Activated effector memory CD4-positive, alpha-beta T cell treated with Interleukin-2 at 50 U/mL for 16 hours (primary cell): Measurements from ENCODE around the gene DOCK3.
"Not testable (repeated sequence)": the region's sequence is repeated elsewhere in the genome, so short reads cannot be mapped to it uniquely, and the experiment has no call there.

ENCODE experiments used
- DNase-seq: peaks from one replicate; pipeline ENCODE4 v3.0.0-alpha.2; 2020

Gene DOCK3

DNA sequence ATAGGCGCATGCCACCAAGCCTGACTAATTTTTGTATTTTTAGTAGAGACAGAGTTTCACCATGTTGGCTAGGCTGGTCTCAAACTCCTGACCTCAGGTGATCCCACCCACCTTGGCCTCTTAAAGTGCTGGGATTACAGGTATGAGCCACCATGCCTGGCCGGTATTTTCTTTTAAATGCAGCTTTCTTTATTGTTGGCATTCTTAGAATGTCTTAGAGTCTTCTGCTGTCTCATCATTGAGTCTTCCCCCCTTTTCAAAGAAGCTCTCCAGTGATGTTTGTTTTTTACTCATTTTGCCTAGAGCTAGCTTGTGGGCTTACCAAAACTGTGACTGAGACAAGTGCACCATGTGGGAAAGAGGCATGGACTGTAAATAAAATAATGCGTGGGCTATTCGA lies 13.9 kb downstream of the DOCK3 start:
- not testable (repeated sequence) for DNase-seq

DNA sequence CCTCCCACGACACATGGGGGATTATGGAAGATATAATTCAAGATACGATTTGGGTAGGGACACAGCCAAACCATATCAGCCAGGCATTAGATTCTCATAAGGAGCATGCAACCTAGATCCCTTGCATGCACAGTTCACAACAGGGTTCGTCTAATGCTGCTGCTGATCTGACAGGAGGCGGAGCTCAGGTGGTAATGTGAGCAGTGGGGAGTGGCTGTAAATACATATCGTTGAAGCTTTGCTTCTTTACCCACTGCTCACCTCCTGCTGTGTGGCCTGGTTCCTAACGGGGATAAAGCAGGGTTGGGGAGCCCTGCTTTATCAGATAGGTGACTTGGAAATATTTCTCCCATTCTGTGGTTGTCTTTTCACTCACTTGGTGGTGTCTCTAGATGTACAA lies 14.8 kb downstream of the DOCK3 start:
- no peak for DNase-seq

DNA sequence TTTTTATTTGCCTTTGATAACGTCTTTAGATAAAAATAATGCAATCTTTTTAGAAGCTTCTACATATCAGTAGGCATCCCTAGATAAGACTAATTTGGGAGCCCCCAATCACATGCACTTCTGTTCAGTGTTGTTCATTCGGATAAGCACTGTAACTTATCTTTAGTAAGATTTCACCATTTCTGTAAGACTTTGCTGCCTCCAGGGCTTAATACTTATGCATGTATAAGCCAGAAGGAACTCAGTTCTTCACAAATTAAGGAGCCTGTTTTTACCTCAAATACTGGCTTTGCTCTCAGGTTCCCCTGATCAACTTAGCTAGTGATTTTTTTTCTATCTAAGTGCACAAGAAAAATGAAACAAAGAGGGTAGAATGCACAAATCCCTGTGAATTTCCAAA lies 20.3 kb downstream of the DOCK3 start:
- no peak for DNase-seq

DNA sequence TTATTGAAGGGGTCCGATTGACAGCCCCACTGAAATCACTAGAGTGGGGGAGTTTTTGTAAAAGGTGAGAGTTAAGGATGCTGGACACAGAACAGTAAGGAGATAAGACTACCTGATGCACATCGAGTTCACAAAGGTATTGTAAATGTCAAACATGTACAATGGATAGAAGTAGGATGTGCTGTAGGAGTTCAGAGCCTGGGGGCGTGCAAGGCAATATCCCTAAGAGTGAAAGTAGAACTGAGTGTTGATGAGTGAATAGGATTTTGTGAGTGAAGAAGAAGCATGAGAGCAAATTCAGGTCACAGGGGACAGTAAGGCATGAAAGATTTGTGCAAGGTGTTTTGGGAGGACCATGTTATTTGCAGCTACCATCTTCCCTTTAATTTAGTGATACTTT lies 21.5 kb downstream of the DOCK3 start:
- DNase-seq: no peak

DNA sequence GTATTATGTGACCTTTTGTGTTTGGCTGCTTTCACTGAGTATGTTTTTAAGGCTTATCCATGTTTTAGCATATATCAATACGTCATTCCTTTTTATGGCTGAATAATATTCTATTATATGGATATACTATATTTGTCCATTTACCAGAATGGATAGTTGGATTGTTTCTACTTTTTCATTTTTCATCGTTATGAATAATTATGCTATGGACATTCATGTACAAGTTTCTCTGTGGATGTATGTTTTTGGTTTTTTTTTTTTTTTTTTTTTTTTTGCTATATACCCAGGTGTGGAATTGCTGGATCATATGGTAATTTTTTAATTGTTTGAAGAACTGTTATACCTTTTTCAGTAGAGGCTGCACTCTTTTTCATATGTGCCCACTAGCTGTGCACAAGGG lies 23.5 kb downstream of the DOCK3 start:
- no peak for DNase-seq

DNA sequence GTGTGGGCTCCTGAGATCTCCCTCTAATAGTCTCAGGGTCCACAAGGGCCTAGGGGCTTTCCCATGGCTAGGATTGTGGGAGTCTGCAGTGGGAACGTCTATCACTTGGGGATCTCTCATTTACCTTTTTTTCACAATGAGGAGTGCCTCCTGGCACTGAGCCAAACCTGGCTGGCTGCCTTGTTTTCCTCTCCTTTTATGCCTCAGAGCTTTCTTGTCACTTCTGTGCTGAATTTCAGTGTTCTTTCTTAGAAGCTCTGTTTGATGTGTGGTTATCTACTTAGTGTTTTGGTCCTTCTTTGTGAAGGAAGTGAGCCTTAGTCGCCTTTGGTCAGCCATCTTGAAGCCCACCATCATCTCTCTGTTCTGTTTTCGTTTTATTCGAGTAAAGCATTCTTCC lies 33.9 kb downstream of the DOCK3 start:
- DNase-seq: no peak

DNA sequence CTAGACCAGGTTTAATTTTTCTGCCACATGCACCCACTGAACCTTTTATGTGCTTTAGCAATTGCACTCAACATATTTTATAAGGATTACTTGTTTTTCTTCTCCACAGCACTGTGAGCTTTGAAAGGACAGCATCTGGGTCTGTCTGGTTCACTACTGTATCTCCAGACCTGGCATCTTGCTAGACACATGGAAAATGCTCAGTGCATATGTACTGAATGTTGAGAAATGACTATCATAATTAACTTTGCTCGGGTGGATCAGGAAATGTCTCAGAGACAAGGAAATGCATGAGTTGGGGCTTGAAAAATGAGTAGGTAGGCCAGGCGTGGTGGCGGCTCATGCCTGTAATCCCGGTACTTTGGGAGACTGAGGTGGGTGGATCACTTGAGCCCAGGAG lies 40.2 kb downstream of the DOCK3 start:
- no peak for DNase-seq

DNA sequence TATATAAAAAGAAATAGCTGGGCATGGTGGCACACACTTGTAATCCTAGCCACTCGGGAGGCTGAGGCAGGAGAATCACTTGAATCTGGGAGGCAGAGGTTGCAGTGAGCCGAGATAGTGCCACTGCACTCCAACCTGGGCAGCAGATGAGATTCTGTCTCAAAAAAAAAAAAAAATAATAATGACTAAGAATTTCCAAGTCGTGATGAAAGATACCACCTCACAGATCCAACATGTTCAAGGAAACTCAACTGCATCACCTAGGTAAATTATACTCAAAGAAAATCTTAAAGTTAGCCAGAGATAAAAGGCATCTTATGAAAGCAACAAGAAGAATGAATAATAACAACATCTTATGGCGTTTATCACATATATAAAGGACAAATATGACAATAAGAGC lies 50.1 kb downstream of the DOCK3 start:
- no peak for DNase-seq

DNA sequence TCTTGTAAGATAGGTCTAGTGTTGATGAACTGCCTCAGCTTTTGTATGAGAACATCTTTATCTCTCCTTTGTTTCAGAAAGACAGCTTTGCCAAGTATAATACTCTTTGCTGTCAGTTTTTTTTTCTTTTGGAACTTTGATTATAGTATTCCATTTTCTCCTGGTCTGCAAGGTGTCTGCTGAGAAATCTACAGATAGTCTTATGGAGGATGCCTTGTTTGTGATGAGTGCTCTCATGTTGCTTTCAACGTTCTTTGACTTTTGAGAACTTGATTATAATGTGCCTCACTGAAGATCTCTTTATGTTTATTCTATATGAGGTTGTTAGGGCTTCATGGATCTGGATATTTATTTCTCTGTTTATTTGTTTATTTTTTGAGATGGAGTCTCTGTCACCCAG lies 60.3 kb downstream of the DOCK3 start:
- no peak for DNase-seq

DNA sequence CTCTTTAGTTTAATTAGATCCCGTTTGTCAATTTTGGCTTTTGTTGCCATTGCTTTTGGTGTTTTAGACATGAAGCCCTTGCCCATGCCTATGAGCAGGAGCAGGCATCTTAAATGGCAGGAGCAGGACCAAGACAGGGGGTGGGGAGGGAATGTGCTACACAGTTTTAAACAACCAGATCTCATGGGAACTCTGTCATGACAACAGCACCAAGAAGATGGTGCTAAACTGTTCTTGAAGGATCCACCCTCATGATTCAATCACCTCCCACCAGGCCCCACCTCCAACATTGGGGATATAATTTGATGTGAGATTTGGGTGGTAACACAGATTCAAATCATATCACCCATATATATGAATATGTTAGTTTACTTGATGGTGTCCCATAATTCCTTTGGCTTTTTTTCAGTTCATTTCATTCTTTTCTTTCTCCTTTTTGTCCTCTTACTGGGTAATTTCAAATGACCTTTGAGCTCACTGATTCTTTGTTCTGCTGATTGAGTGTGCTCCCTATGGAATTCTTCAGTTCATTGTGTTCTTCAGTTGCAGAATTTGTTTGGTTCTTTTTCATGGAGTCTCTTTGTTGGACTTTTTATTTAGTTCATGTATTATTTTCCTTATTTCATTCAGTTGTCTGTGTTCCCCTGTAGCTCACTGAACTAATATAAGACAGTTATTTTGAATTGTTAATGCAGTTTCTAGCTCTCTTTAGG lies 62.6 kb downstream of the DOCK3 start:
- DNase-seq: no peak

DNA sequence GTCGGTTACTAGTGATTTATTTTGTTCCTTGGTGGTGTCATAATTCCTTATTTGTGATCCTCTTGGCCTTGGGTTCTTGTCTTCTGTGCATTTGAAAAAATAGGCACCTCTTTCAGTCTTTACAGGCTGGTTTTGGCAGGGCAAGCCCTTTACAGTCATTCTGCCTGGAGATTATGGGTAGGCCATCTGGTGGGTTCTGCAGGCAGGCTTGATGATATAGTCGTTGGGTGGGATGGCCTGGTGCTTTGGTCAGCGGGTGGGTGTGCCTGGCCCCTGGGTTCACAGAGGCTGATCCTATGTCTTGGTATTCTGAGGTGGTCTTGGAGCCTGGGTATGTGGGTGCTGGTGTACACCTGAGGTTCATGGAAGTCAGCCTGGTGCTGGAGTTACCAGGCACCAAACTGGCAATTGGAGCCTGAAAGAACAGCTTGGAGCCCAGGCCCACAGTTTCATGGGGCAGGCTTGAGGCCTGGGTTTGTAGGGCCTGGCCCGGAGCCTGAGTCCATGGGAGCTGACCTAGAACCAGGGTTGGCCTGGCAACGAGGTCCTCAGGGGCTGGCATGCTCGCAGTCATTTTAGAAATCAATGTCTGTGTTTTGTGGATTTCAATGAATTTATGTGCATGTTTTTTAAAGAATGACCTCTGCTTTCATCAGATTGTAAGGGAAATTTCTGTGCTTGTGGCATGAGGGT lies 63.3 kb downstream of the DOCK3 start:
- DNase-seq: no peak

DNA sequence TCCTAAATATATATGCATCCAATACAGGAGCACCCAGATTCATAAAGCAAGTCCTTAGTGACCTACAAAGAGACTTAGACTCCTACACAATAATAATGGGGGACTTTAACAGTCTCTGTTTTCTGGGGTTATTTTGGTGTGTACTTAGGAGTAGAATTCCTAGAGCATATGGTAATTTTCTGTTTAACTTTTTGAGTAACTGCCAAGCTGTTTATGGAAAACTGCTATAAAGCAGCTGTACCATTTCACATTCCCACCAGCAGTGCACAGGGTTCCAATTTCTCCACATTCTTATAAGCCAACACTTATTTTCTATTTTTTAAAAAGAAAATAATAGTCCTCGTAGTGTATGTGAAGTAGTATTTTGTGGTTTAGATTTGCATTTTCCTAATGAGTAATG lies 68.9 kb downstream of the DOCK3 start:
- no peak for DNase-seq

DNA sequence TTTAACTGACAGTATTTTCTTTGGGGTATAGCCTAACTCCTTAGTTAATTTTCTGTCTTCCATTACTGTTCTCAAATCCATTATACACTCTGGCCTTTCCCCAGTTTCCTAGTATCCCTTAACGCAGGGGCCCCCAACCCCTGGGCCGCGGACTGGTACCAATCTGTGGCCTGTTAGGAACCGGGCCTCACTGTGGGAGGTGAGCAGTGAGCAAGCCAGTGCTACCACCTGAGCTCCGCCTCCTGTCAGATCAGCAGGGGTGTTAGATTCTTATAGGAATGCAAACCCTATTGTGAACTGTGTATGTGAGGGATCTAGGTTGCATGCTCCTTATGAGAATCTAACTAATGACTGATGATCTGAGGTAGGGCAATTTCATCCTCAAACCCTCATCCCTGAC lies 75.1 kb downstream of the DOCK3 start:
- DNase-seq: no peak

DNA sequence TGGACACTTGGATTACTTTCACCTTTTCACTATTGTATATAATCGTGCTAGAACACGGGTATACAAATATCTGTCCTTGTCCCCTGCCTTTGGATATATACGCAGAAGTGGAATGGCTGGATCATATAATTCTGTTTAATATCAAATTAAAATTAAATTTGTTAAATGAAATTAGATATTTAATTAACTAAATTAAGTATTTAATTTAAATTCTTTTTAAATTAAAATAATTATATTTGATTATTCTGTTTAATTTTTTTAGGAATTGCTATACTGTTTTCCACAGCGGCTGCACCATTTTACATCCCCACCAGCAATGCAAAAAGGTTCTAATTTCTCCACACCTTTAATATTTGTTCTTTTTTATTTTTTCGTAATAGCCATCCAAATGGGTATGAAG lies 84.3 kb downstream of the DOCK3 start:
- no peak for DNase-seq

DNA sequence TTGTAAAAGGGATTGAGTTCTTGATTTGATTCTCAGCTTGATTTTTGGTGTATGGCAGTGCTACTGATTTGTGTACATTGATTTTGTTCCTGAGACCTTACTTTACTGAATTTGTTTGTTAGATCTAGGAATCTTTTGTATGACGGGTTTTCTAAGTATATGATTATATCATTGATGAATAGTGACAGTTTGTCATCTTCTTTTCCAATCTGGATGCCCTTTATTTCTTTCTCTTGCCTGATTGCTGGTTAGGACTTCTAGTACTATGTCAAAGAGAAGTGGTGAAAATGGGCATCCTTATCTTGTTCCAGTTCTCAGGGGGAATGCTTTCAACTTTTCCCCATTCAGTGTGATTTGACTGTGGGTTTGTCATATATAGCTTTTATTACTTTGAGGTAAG lies 103.0 kb downstream of the DOCK3 start:
- DNase-seq: no peak

DNA sequence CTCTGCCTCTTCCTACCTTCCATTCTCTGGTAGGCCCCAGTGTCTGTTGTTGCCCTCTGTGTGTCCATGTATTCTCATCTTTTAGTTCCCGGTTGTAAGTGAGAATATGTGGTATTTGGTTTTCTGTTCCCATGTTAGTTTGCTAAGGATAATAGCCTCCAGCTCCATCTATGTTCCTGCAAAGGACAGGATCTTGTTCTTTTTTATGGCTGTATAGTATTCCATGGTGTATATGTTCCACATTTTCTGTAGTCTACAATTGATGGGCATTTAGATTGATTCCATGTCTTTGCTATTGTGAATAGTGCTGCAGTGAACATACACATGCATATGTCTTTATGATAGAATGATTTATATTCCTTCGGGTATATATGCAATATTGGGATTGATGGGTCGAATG lies 107.0 kb downstream of the DOCK3 start:
- DNase-seq: not testable (repeated sequence)

DNA sequence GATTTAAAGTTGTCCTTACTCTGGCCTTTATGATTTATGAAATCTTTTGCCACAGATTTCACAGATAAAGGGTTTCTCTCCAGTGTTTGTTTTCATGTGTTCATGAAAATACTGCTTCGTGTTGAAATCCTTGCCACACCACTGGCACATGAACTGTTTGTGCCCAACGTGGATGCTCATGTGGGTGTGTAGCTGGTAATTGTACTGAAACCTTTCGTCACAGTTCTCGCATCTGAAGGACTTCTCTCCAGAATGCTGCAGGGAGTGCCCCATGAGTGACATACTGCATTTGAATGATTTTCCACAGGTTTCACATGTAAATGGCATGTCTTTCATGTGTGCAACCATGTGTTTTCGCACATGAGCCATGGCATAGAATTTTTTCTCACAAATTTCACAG lies 111.9 kb downstream of the DOCK3 start:
- no peak for DNase-seq

DNA sequence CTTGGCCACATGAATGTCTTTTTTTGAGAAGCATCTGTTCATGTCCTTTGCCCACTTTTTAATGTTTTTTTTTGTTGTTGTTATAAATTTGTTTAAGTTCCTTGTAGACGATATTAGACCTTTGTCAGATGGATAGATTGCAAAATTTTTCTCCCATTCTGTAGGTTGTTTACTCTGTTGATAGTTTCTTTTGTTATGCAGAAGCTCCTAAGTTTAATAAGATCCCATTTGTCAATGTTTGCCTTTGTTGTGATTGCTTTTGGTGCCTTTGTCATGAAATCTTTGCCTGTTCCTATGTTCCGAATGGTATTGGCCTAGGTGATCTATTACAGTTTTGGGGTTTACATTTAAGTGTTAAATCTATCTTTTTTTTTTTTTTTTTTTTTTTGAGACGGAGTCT lies 116.2 kb downstream of the DOCK3 start:
- DNase-seq: not testable (repeated sequence)

DNA sequence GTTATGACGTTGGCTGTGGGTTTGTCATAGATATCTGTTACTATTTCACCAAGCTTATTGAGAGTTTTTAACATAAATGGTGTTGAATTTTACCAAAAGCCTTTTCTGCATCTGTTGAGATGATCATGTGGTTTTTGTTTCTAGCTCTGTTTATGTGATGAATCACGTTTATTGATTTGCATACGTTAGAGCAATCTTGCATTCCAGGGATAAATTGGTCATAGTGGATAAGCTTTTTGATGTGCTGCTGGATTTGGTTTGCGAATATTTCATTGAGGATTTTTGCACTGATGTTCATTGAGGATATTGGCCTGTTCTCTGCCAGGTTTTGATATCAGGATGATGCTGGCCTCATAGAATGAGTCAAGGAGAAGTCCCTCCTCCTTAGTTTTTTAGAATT lies 117.8 kb downstream of the DOCK3 start:
- DNase-seq: no peak

DNA sequence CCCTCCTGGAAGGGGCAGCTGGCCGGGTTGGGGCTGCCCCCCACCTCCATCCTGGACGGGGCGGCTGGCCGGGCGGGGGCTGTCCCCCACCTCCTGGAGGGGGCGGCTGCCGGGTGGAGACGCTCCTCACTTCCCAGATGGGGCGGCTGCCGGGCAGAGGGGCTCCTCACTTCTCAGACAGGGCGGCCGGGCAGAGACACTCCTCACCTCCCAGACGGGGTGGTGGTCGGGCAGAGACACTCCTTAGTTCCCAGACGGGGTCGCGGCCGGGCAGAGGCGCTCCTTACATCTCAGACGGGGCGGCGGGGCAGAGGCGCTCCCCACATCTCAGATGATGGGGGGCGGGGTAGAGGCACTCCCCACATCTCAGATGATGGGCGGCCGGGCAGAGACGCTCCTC lies 129.1 kb downstream of the DOCK3 start:
- DNase-seq: not testable (repeated sequence)

DNA sequence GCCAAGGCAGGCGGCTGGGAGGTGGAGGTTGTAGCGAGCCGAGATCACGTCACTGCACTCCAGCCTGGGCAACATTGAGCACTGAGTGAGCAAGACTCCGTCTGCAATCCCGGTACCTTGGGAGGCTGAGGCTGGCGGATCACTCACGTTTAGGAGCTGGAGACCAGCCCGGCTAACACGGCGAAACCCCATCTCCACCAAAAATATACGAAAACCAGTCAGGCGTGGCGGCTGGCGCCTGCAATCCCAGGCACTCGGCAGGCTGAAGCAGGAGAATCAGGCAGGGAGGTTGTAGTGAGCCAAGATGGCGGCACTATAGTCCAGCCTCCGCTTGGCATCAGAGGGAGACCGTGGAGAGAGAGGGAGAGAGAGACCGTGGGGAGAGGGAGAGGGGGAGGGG lies 129.6 kb downstream of the DOCK3 start:
- DNase-seq: not testable (repeated sequence)

DNA sequence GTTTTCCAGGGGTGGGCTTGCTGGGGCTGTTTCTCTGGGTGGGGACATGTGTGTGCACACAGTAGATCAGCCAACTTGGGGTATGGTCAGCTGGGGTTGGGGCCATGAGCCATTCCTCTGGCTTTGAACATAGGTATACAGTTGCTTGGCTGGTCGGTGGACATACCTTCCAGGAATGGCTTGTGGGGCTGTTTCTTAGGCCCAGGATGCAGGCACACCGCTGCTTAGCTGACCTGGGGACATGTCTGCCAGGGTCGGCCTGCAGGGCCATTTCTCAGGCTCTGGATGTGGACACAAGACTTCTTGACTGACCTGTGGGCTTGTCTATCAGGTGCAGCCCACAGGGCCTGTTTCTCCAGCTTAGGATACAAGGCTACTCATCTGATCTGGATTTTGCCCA lies 130.6 kb downstream of the DOCK3 start:
- DNase-seq: no peak

DNA sequence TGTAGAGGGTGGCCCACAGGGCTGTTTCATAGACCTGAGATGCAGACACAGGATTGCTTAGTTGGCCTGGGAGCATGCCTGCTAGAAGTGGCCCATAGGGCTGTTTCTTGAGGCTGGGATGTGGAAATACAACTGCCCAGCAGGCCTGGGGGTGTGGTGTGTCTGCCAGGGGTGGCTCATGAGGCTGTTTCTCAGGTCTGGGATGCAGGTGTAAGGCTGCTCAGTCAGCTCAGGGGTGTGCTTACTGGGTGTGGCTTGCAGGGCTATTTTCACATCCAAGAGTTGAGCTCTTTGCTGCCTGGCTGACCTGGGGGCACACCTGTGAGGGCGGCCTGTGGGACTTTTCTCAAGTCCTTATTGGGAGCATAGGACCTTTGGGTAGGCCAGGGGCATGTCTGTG lies 131.3 kb downstream of the DOCK3 start:
- DNase-seq: no peak

DNA sequence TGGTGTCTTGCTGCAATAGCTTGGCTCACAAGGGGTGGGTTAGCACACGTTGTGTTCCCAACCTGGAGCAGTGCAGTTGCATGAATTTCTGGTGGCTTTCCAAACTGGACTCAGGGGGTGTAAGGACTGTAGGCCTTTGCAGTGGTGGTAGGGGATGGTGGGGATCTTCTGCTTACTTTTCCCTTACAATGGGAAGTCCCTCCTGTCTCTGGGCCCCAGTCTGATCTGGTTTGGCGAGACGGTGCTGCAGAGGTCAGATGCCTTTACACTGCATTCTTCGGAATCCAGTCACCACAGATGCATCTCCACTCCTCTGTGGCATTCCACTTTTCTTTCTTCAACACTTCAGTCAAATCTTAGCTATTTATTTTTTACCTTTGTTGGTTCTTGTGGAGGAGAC lies 132.1 kb downstream of the DOCK3 start:
- no peak for DNase-seq

DNA sequence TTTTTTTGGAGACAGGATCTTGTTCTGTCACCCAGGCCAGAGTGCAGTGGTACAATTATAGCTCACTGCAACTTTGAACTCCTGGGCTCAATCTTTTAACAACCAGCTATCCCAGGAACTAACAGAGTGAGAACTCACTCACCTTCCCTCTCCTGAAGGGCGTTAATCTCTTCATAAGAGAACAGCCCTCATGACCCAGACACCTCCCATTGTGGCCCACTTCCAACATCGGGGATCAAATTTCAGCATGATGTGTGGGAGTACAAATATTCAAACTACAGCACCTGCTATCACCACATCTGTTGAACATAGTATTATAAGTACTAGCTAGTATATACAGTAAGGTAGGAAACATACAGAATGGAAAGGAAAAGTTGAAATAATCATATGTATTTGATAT lies 132.5 kb downstream of the DOCK3 start:
- no peak for DNase-seq
